Measurements from ENCODE around the gene CHST8.

- TF ChIP-seq CTCF (IDR thresholded peaks at IDR 0.05; ENCODE audit: insufficient read depth, low read length): no peak
- no peak for TF ChIP-seq POLR2AphosphoS5 (IDR thresholded peaks at IDR 0.05; ENCODE audit: low read depth)
- TF ChIP-seq REST (IDR thresholded peaks at IDR 0.05; ENCODE audit: insufficient replicate concordance, low read depth): no peak
- no peak for TF ChIP-seq GABPA (IDR thresholded peaks at IDR 0.05; ENCODE audit: low read depth)
Measured at GRCh38 chr19:33773704-33774624, 152.2 kb downstream of the CHST8 start.

Measured in HL-60 (cell line).